Measurements from ENCODE around the gene PAFAH1B1. TPM values are rescaled to one million over a fixed set of nuclear protein-coding genes. Genes with fewer than 3 reads are reported as not detected.

The PAFAH1B1 gene
- total and polyA plus RNA-seq, 4 donors = 14.0 to 44.1 (median 29.2) TPM

- Histone ChIP-seq H3K27me3 (ENCODE audit: control insufficient read depth in 4 of 4, insufficient read depth in 4 of 4, low read length in 3 of 4) (no peaks in the 10 kb centered on the region), H3K4me1 (ENCODE audit: control insufficient read depth in 4 of 4, insufficient read depth in 4 of 4, low read length in 3 of 4) (peaks cover 6 to 17% (median 14%) of the 10 kb centered on the region in 4 donors), H3K9me3 (ENCODE audit: control insufficient read depth in 4 of 4, low read length in 3 of 4) (no peaks in the 10 kb centered on the region), H3K4me3 (ENCODE audit: low read depth in 1 of 3, low read length in 3 of 3) (no peak overlapping the region), H3K36me3 (ENCODE audit: control insufficient read depth in 4 of 4, insufficient read depth in 3 of 4, low read depth in 1 of 4, low read length in 3 of 4) (peaks cover 31 to 83% (median 53%) of the 10 kb centered on the region in 4 donors), H3K27ac (ENCODE audit: low read depth in 1 of 2, low read length in 2 of 2) (no peak overlapping the region), H3K9ac (ENCODE audit: low read depth in 1 of 2, low read length in 2 of 2) (no peak overlapping the region)
- WGBS = 95% methylated on average over 20 of the region's 20 CpGs
- TF ChIP-seq EGR1 (IDR thresholded peaks at IDR 0.05; ENCODE audit: low read depth in 2 of 2) (no peak), ATF3 (IDR thresholded peaks at IDR 0.05) (no peak), SP1 (IDR thresholded peaks at IDR 0.05) (no peak), REST (IDR thresholded peaks at IDR 0.05) (no peak), ZBTB33 (IDR thresholded peaks at IDR 0.05) (no peak), FOXA2 (IDR thresholded peaks at IDR 0.05) (no peak), HNF4A (conservative IDR thresholded peaks at IDR 0.05) (no peak), YY1 (IDR thresholded peaks at IDR 0.05) (no peak), HNF4G (IDR thresholded peaks at IDR 0.05) (no peak), CTCF (IDR thresholded peaks at IDR 0.05; ENCODE audit: low read depth, low read length, missing input control) (no peak), MAX (IDR thresholded peaks at IDR 0.05) (no peak), GABPA (IDR thresholded peaks at IDR 0.05 in 1 of 2, conservative IDR thresholded peaks at IDR 0.05 in 1 of 2) (no peak), RXRA (IDR thresholded peaks at IDR 0.05) (no peak), FOXA1 (IDR thresholded peaks at IDR 0.05) (no peak), RAD21 (IDR thresholded peaks at IDR 0.05) (no peak), JUND (IDR thresholded peaks at IDR 0.05) (no peak), NR2F2 (IDR thresholded peaks at IDR 0.05) (no peak), TAF1 (conservative IDR thresholded peaks at IDR 0.05) (no peak)
- no peak for DNase-seq (ENCODE audit: low spot score)
Measured at GRCh38 chr17:2700030-2700490, 106.6 kb downstream of the PAFAH1B1 start.
